ENCODE data around the gene OCIAD2. TPM values are rescaled to one million over a fixed set of nuclear protein-coding genes. Genes with fewer than 3 reads are reported as not detected.

OCIAD2 gene
- total and polyA plus RNA-seq, 2 of the 8 experiments (the other 6 are each of a cell fraction or from before 2014, with no cell fraction given) = 105 to 122 TPM

DNA sequence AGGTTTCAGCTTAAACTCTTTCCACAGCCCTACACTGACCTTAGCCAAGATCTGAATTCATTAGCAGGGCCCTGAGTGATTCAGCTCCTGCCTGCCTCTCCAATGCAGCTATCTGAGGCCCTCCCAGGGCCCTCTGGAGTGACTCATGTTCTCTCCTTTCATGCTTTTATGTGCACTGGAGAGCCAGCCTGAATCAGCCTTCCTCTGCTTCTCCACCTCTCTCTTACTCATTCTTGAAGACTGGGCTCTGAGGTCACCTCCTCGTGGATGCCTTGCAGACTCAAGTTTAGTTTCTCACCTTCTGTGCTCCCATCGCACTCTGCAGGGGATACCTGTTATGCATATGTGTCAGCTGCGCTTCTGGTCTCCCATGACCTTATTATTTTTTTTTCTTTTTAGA, 3.1 kb upstream of the OCIAD2 start:
- Histone ChIP-seq H3K4me2 (ENCODE audit: insufficient read depth in 1 of 2, low read depth in 2 of 2, low read length in 2 of 2) (no peak overlapping the region), H4K8ac (ENCODE audit: extremely low read depth, insufficient read depth, low read length) (no peak overlapping the region), H3K27ac (ENCODE audit: low read depth, low read length) (no peak overlapping the region), H3K4me1 (replicated peaks in 1 of 4; ENCODE audit: control insufficient read depth in 3 of 4, insufficient read depth in 4 of 4, low read length in 3 of 4) (peaks cover 0 to 9% (median 4%) of the 10 kb centered on the region in 4 experiments; a peak in 6 of 7 replicates), H2BK5ac (ENCODE audit: low read depth, low read length) (no peak overlapping the region), H3K9ac (replicated peaks in 1 of 4; ENCODE audit: extremely low read depth in 1 of 4, low read depth in 3 of 4, low read length in 3 of 4) (no peak overlapping the region), H3K36me3 (ENCODE audit: control insufficient read depth in 2 of 4, insufficient read depth in 4 of 4, low read length in 3 of 4) (no peaks in the 10 kb centered on the region; a peak in 2 of 8 replicates), H2AFZ (ENCODE audit: low read length) (peak overlapping the region; percentile 65; the same call in 1 of the 2 replicates), H4K20me1 (replicated peaks in 1 of 2; ENCODE audit: control insufficient read depth in 1 of 2, insufficient read depth in 2 of 2, low read length in 2 of 2) (no peaks in the 10 kb centered on the region), H3K9me3 (ENCODE audit: insufficient read depth in 2 of 2, low read depth in 1 of 2, low read length in 1 of 2) (no peaks in the 10 kb centered on the region), H3K27me3 (replicated peaks in 1 of 4; ENCODE audit: control insufficient read depth in 3 of 4, extremely low read depth in 1 of 4, insufficient read depth in 3 of 4, low read length in 3 of 4) (no peaks in the 10 kb centered on the region), H4K5ac (ENCODE audit: insufficient read length, low read depth, low read length) (no peak overlapping the region), H3K18ac (ENCODE audit: extremely low read depth, low read length) (no peak overlapping the region), H3K23me2 (ENCODE audit: low read depth, low read length) (peaks cover 8% of the 10 kb centered on the region), H3K56ac (replicated peaks; ENCODE audit: insufficient read length, low read depth, low read length) (no peak overlapping the region), H3K79me1 (ENCODE audit: low read depth, low read length) (no peaks in the 10 kb centered on the region), H2BK120ac (replicated peaks; ENCODE audit: low read depth, low read length) (no peak overlapping the region), H2AK5ac (ENCODE audit: low read depth, low read length) (no peak overlapping the region), H2BK15ac (ENCODE audit: low read length) (0 out of 2 replicates have a peak overlapping the region, but pooled peaks have one; percentile 81), H3K4ac (replicated peaks; ENCODE audit: insufficient read length, low read depth, low read length) (no peak overlapping the region), H3K14ac (ENCODE audit: insufficient read length) (no peak overlapping the region), H3K79me2 (ENCODE audit: control insufficient read depth in 1 of 2, insufficient read depth in 2 of 2, low read length in 2 of 2) (no peaks in the 10 kb centered on the region; a peak in 1 of 4 replicates), H3K23ac (ENCODE audit: insufficient read length) (no peak overlapping the region), H3K4me3 (ENCODE audit: extremely low read depth in 1 of 4, insufficient read depth in 2 of 4, low read depth in 3 of 4, low read length in 4 of 4) (no peak overlapping the region), H2BK12ac (ENCODE audit: low read depth, low read length) (no peak overlapping the region), H2BK20ac (ENCODE audit: low read length) (no peak overlapping the region; the same call in 1 of the 2 replicates), H4K91ac (replicated peaks; ENCODE audit: insufficient read length, low read length) (no peak overlapping the region)
- ChIA-PET CTCF (ENCODE audit: partially characterized antibody) (no interaction called here), POLR2A (ENCODE audit: partially characterized antibody) (interaction anchor here (0.8 kb wide), 1 partner anchor 76 kb away, joined by 3 read pairs; no protein-coding TSS in a partner anchor)
- FAIRE-seq = no peak
- WGBS, 2 experiments (ENCODE audit: extremely low coverage in 1 of 2, insufficient coverage in 1 of 2, insufficient read length in 1 of 2, insufficient replicate concordance in 2 of 2, low coverage in 1 of 2, low lambda C conversion rate in 2 of 2, missing lambda C conversion rate in 1 of 2) = 47% methylated on average over 3 of the region's 3 CpGs; no CpG with 5 or more reads in 1 of the 2 experiments
- peak in 1 of 2 experiments; percentile 43 for DNase-seq (ENCODE audit: low read depth in 1 of 2, low spot score in 2 of 2)
- TF ChIP-seq, protein P1, sequence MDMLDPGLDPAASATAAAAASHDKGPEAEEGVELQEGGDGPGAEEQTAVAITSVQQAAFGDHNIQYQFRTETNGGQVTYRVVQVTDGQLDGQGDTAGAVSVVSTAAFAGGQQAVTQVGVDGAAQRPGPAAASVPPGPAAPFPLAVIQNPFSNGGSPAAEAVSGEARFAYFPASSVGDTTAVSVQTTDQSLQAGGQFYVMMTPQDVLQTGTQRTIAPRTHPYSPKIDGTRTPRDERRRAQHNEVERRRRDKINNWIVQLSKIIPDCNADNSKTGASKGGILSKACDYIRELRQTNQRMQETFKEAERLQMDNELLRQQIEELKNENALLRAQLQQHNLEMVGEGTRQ (IDR thresholded peaks at IDR 0.05; ENCODE audit: low read length) = no peak
